GM21723 (cell line): ENCODE data around the gene TAL1.

ENCODE experiments used
- ATAC-seq: cut with Tn5 transposase; IDR thresholded peaks from one replicate; pipeline ENCODE4 v1.9.1; 2021; ENCODE audit warnings: mild to moderate bottlenecking, moderate library complexity; ENCODE audit not compliant: unreplicated experiment

Gene TAL1

DNA sequence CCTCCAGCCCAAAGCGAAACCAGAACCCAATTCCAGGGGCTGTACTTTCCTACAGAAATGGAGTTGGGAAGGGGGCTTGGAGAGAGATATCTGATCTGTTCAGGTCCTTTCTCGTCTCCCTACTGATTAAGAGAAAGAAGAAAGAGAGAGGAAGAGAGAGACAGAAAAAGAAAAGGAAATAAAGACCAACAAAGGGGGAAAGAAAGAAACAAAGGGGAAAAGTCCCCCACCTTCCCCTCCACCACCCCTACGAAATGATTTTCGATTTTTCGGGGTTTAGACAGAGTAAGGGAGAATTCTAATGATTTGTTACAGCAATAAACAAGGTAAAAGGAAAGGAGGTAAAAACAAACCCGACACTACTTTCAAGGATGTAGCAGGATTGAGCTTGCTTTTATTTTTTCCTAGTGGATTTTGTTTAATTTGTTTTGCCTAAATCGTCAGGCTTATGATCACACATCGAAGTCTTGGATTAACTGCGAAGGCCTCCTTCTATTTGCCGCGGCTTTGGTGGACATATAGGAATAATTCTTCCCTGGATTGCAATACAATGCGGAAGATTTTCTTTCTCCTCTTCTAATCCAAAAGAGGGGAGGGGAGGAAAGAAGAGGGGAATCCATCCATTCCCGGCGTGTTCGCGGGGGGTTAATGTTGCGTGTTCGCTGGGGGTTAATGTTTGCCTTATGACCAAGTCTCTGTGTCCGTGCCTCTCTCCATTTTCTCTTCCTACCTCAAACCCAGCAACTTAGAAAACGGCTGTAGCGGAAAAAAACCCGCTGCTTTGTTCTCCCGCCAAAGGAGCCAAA, 1.9 kb downstream of the TAL1 start:
- no peak for ATAC-seq

DNA sequence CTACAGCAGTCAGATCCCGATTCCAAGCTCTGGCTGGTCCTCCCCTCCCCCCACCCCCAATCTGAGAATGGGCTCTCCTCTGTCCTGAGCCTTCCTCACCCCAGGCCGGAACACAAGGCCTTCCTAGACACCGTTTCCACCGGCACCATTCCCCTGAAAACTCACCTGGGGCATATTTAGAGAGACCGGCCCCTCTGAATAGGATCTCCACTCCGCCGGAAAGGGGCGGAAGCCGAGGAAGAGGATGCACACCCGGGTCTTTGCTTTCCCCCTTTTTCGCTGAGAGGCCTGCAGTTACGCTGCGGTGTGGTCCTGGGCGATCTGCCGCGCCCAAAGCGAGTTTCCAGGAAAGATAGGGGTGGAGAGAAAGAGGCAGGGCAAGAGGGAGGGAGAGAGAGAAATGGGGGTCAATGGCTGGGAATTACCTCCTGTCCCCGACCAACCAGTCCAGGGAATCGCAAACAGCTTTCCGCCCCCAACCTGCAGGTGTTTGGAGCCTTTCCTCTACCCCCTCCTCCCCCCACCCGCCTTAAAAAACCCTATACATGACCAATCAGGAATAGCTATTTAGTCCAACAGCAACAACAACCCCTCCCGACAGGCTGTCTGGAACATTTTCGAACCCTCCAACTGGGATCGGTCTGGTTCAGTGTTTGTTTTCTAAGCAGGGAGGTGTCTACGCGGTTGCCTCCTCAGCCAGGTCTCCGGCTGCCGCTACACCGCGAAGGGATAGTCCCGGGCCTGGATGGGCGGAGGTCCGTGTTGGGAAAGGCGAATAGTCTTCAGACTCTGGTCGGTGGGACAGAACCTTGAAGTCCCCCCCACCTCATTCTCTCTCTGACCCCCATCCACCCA, 2.8 kb downstream of the TAL1 start:
- ATAC-seq: no peak

DNA sequence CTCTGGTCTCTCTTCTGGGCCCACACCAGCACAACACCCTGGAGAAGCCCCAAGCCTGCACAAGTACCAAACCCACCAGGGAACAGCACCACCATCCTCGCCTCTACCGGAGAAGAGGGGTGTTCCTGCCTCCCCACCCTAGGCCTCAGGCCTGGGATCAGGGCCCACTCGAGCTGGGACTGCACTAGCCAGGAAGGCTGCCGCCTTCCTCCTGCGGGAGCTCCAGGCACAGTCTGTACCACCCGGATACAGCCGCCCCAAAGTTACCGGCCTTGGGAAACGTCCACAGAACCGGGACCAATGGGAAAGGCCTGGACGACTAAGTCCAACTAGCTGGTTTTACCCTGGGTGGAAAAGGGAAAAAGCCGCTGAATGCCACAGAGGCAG, 3.4 kb downstream of the TAL1 start:
- ATAC-seq: no peak

DNA sequence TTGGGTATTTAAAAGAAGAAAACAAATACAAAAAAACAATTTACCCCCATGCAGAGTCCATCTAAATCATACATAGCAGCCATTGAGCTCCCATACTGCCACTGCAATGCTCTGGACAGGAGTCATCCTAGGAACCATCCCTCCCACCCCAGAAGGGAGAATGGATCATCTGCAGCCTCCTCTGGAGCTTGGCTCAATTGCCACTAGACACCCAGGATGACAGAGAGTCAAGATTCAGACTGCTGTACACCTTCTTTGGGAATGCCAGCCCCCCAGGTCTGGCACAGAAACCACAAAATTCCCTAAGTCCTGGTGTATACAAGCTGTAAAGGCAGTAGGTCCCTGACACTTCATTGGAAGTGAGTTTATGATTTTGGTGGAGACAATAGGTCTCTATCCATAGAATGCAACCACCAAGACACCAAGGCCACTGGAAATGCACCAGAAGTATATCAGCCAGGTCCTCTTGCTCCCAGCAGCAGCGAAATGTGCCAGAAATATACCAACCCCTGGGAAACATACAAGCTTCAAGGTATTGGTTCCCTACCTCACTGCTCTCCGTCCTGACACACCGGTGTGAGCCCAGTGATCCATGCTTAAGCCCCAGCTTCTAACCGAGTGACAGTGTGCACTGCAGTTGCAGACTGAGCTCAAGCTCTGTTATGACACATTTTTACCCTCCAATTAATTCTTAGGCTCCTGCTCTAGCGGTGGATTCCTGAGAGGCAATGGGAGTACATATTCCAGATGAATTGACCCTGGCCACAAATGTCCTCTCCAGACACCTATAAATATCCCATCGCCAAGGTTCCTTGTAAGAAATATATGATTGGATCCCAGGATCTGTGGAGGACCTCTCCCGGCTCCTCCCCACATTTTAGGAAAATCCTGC, 4.4 kb downstream of the TAL1 start:
- ATAC-seq: no peak

DNA sequence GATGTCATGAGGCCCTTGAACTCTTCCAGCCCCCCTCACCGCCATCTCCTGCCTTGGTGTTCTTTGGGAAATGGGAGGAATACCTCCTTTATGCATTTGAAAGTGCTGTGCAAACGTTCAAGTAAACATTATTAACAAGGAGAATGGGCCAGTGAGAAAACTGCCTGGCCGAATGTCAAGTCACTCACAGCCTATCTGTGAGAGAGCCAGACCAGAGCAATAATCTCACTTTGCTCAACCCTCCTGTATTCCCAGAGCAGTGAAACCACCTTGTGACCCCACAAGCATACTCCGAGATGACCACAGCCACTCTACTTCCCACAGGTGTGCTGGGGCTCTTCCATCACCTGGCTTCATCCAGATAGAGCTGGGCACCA, 5.2 kb downstream of the TAL1 start:
- no peak for ATAC-seq

DNA sequence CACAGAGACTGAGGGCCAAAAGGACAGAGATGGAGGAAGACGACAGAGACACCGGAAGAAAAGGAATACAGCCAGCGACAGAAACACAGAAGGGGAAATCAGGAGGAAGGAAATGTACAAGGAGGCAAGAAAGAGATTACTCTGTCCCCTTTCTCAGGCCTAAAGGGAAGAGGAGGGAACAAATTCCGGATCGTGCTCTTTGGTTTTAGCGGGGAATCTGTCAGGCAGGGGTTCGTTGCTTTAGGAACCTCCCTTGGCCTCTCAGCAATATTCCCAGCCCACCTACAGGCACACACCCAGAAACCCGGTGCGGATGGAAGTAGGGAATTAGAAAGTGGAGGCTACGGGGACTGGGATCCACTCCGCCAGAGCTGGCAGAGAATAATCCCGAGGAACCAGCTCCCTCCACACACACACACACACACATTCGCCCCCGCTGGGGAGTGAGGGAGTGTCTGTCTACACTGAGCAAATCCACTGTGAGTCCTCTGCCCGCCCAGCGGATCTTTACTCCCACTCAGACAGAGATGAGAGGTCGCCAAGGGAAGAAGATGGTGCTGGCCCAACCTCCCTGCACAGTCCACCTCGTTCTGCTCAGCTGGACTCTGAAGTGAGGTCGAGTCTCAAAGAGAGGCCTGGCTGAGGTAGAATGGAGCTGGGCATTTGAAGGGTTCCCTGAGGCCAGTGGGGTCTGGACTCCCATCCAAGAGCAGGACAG, 5.7 kb downstream of the TAL1 start:
- ATAC-seq: no peak

DNA sequence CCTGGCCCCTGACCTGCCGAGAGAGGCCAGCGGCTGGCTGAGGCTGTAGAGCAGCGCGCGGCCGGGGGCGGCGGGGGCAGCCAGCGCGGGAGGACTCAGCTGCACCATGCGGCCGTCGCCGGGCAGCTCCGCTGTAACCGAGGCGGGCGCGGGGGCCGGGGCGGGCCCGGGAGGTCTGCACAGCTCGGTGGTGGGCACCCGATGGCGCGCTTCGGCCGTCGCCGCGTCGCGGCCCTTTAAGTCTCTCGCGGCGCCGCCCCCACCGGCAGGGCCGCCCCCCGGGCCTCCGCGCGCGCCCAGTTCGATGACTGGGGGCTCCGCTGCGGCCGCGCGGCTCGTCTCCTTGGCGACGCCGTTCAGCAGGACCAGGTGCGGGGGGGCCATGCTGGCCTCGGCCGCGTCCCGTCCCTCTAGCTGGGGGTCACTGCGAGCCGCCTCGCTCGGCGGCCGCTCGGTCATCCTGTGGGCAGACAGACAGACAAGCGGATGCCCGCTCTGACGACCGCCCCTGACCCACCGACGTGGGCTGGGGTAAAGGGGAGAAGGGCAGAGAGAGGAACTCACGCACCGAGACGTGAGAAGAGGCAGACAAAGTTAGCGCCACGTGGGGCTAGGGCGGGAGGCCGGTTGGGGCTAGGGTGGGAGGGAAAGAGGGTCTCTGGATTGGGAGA, 6.5 kb downstream of the TAL1 start:
- ATAC-seq: no peak

DNA sequence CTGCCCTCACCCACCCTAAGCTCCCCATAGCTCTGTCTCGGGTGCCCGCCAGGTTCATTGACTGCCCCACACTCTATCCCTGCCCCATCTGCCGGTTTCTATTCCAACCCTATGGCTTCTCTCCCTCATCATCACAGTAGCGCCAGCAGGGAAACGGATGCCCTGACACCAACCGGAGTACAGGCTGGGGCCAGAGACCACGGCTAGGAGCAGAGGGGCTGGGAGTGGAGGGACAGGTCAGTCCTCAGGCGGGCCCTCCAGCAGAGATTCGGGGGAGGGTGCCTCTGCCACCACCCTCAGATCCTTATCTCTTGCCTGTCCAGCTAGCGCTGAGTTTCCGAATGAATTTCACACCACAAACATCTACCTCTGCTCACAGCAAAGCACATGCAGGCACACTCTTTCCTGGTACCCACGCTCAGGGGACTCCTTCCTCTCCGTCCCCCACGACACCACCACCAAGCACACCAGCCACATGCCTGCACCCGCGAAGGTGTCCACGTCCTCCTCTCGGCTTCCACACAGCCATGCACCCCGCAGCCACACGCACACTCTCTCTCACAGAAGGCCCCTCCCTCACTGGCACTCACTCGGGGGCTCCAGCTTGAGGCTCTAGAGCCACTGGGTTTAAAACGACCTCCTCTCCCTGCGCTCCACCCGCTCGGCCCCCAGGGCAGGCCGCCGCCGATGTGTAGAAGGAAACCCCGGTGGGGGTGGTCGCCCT, 7.2 kb downstream of the TAL1 start:
- ATAC-seq: no peak

DNA sequence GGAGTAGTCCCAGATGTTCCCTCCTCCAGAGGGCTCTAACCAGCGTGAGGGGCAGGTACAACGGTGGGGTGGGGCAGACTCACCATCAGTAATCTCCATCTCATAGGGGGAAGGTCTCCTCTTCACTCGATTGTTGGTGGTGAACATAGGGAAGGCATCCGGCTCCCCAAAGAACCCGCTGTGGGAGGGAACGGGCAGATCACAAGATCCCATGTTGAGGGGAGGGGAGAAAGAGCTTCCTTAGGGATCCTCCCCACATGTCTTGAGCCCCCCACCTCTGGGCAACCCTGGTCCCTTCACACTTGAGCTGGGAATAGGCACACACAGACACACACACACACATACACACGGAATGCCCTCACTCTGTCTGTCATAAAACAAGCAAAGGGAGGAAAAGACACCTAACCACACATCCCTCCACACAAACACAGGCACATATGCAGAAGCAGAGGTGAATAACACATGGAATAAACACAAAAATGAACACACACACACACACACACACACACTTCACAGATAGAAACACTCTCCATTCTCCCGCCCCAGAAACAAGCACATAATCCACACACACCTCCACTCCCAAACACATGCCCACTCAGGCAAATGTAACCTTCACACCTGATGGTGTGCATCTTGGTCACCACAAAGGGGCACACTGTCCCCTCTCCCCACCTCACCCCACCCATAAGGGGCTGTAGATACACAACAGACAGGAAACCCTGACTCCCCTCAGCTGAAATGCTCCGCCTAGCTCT, 7.9 kb downstream of the TAL1 start:
- no peak for ATAC-seq

DNA sequence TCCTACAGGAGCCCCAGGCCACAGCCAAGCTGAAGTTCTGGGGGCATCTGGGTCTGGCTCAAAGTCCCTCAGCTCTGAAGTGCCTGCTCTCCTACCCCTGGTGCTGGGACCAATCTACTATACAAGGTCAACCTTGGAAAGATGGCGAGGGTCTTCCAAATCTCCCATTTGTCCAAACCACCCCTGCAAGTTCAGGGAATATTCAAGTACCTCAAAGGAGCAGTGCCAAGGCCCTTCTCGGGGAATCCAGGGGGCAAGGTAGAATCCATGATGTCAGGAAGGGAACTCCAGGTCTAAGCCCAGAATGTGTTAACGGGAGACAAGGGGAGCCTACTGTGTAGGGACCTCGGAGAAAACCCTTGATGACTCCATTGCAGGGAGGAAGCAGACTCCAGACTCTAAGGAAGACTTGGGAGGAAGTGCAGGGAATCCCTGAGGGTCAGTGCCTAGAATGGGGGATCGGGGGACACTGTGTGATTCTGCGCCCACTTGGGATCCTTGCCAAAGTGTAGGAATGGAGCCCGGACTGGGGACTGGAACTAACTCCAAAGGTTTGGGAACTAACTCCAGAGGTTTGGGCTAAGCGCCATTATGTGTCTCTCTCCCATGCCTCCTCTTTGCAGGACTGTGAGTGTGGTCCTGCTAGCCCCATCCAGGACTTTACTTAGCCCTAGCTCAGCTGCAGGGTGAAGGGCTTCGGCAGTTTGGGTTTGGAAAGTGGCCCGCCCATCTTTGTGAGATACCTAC, 8.7 kb downstream of the TAL1 start:
- no peak for ATAC-seq

DNA sequence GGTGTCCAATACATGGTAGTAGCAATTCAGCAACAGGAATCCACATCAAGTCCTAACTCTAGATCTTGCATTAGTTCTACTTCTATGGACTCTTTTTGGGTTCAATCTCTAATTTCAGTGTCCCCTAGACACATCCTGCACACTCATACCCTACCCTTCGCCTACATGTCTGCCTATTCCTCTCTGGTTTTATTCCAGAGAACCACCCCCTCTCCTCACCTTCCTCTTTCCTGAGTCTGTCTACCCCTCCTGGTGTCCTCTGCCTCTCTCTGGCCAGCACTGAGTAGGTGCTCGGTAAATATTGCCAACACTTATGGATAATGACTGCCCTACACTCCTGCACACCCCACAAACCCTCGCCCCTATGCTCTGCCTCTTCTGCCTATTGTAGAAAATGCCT, 9.5 kb downstream of the TAL1 start:
- no peak for ATAC-seq

DNA sequence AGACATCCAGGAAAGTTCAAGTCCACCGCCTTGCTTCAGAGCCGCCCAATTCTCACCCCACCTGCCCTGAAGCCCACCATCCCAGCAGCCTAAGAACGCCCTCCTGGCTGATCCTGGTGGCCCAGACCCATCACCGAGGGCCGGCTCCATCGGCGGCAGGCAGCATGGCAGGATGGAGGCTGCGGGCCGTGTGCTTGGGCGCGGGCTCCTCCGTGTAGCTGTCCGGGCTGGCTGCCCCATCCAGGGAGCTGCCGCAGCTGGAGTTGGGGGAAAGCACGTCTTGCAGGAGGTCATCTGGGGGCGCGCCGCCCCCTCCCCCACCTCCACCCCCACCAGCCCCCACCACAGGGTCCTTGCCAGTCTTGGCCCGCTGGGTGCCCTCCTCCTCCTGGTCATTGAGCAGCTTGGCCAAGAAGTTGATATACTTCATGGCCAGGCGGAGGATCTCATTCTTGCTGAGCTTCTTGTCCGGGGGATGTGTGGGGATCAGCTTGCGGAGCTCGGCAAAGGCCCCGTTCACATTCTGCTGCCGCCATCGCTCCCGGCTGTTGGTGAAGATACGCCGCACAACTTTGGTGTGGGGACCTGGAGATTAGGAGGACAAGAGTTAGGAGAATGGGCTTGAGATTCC, 12.3 kb downstream of the TAL1 start:
- no peak for ATAC-seq

DNA sequence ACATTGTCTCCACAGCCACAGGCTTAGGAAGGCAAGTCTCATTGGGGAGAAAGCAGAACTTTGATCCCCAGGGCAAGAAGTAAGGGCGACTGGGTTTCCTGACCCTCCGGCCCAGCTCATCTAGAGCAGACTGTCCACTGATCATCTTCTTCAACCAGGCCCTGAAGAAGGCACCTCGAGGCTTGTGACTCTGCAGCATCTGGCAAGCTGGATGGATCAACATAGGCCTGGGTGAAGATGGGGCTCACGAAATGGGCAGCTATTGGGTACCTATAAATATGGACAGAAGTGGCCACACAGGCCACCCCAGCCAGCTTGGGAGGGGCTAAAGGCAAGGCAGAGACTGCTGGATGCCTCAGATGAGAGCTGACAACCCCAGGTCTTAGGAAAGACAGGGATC, 13.0 kb downstream of the TAL1 start:
- ATAC-seq: no peak

DNA sequence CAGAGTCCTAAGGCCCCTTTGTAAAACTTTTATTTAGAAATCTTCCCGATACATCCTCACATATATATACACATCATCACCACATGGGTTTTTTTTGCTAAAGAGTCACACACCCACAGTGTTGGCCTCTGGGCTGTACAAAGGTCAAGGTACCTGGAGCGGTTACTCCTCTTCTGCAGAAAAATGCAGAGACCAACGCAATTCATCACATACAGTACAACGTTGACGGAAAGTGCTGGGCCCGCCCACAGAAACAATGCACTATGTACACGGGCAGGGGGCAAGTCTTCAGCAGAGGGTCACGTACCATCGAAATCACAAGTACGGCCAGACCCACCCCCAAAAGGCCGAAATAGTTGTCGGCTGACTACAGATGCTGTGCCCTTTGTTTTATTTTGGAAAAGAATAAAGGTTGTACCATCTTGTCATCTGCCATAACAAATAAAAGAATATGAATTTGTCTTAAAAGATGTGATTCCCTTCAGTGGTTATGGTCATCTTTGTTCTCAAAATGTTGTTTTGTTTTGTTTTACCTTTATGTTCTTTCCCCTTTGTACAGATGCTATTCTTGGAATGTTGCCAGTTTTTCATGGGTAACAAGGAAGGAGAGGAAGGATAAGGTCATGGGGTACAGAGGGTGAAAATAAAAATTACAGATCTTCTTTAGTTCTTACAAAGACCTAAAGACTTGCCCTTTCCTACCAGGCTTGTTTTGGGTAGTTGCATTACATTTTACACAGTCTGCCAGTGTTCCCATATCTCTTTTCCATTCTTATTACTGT, 15.6 kb downstream of the TAL1 start:
- no peak for ATAC-seq

DNA sequence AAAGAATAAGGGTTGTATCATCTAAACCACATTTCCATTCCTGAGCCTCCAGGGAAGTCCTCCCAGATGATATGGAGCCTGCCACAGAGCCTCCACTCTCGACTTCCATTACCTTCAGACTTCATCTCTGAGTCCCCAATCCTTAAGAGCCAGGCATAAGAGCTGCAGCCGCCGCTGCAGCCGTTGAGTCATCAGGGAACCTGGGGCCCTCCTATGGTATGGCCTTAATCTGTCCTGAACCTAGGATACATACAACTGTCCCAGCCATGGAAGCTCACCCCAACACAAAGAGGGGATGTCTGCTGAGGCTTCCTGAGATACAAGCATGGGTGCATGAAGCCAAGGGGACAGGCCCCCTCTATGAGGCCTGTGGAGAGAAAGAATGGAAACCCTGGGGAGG, 16.3 kb downstream of the TAL1 start:
- no peak for ATAC-seq

DNA sequence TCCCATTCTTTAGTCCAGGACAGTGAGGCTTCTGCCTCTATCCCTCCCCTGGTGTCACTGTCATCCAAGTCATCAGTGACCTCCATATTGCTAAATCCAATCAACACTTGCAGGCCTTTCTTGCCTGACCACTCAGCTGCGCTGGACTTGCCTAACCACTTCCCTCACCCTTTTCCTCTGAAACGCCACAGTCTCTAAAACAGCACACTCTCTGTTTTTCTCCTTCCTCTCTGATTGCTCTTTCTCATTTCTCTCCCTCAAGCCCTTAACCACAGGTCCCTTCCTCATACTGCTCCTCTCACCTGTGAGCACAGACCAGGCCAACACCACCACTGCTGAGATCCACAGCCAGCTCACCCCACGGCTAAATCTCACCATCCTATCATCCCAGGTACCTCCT, 17.5 kb downstream of the TAL1 start:
- no peak for ATAC-seq
